SK-N-MC (cell line): ENCODE measurements around the gene ATG5.

ENCODE experiments used
- EZH2 ChIP-seq: fragments of 200-600 bp; sonication (generic); IDR thresholded peaks from one replicate; pipeline ENCODE4 v1.6.1; 2017; ENCODE audit warnings: antibody characterized with exemption
- POLR2AphosphoS5 ChIP-seq: IDR thresholded peaks from 2 replicates; pipeline ENCODE4 v1.6.1; 2012; ENCODE audit warnings: mild to moderate bottlenecking, low read depth, low read length, borderline replicate concordance

DNA sequence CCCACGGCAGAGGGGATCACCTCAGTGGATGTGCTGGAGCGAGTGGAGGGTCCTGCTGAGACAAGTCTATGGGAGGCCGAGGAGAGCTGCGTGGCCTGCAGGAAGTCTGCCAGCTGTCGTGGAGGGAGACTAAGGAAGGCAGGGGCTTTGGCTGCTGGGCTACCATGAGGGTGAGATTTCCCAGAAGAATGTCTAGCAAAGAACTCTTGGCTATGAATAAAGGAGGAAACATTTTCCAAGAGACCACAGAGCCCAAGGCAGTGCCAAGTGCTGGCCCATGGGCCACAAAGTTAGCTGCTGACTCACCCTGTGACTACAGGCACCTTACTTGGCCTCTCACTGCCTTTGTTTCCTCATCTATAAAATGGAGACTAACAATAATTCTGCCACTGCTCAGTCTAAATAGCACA, 166.0 kb downstream of the ATG5 start:
- no peak for TF ChIP-seq POLR2AphosphoS5
- TF ChIP-seq EZH2 = no peak
